ENCODE data around the gene GALNT17.
"Not testable (repeated sequence)": the region's sequence is repeated elsewhere in the genome, so short reads cannot be mapped to it uniquely, and the experiment has no call there.

GALNT17 gene

DNA sequence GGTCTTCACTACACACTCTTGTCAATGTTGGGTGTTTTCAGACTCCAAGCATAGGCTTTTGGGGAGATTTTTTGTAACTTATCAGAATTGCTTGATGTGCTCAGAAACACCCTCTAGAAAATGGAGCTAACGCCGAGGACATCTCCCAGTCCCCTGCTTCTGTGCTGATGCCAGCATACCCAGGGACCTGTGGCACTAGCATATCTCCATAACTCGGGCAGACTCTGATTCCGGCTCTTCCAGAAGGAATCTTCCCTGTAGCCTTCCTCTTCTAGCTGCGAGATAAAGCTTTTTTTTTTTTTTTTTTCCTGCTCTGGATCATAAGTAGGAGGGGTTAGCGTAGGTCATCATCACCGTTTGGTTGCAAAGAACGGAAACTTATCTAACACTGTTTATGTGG, 434.4 kb downstream of the GALNT17 start:
- peaks cover 4% of the 10 kb centered on the region for H3K9me3 Mint-ChIP-seq
- H3K27ac Mint-ChIP-seq = no peak overlapping the region
- ATAC-seq (no peak), DNase-seq (no peak)
- H3K36me3 Mint-ChIP-seq (ENCODE audit: low read depth) = no peaks in the 10 kb centered on the region
- no peaks in the 10 kb centered on the region for H3K4me1 Mint-ChIP-seq
- no peak overlapping the region for H3K4me3 Mint-ChIP-seq
- H3K27me3 Mint-ChIP-seq = no peaks in the 10 kb centered on the region

DNA sequence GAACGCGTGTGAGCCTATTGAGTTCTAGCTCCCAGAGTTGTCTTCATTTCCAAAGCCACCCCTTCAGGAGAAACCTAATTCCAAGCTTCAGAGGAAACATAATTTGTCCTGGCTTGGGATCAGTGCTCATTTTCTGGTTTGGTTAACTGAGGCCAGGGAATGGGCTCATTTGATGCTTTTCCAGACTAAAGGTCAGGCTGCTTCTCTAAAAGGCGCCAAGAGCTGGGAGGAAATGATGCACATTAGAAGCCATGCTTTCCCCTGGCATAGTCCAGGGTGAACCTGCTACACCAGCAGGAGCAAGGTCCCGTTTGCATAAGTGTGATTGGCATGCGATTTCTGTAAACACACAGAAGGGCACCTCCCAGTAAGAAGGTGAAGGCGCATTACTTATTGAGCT, 435.0 kb downstream of the GALNT17 start:
- Mint-ChIP-seq H3K36me3 (ENCODE audit: low read depth) (no peaks in the 10 kb centered on the region), H3K4me1 (no peaks in the 10 kb centered on the region), H3K9me3 (peaks cover 4% of the 10 kb centered on the region), H3K27me3 (no peaks in the 10 kb centered on the region), H3K27ac (no peak overlapping the region), H3K4me3 (no peak overlapping the region)
- no peak for ATAC-seq
- no peak for DNase-seq

DNA sequence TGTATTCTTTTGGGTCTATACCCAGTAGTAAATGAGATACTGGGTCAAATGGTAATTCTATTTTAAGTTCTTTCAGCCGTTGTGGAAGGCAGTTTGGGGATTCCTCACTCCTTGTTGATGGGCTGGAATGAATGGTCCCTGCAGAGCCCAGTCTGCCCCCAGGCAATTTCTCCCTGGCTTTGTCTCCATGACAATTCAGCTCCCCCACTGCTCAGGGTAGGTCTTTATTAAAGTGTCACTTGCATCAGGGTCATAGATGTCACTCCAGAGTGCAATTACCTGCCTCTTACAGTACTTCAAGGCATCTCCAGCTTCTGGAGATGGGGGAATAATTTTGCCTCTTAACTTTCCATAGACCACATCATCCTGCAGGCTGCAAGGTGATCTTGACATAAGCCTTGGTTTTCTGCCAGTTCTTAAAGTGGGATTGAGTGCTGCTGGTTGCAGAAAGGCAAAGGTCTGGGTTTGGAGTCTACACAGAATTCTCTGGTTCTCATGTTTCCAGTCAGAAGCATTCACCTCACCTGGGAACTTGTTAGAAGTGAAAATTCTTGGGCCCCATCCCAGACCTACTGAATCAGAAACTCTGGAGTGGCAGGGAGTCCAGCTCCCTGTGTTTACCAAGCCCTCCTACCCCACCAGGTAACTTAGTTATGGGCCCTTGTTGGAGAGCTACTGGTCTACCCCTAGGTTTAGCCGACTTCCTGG, 442.4 kb downstream of the GALNT17 start:
- Mint-ChIP-seq H3K27me3 (no peaks in the 10 kb centered on the region), H3K27ac (no peak overlapping the region), H3K4me1 (no peaks in the 10 kb centered on the region), H3K9me3 (peaks cover 8% of the 10 kb centered on the region), H3K4me3 (no peak overlapping the region), H3K36me3 (ENCODE audit: low read depth) (no peaks in the 10 kb centered on the region)
- no peak for DNase-seq
- ATAC-seq = no peak

DNA sequence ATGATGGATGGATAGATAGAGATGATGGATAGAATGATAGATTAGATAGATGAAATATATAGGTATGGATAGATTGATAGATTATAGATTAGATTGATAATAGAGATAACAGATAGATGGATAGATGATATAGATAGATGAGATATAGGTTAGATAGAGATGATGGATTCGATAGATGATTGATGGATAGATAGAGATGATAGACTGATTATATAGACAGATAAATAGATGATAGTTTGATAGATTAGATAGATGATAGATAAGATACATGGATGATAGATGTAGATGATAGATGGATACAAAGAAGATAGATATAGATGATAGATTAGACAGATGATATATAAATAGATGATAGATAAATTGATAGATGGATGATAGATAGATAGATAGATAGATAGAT, 448.1 kb downstream of the GALNT17 start:
- H3K27me3 Mint-ChIP-seq = no peaks in the 10 kb centered on the region
- H3K4me1 Mint-ChIP-seq = no peaks in the 10 kb centered on the region
- peaks cover 3% of the 10 kb centered on the region for H3K9me3 Mint-ChIP-seq
- no peak overlapping the region for H3K27ac Mint-ChIP-seq
- H3K4me3 Mint-ChIP-seq = no peak overlapping the region
- H3K36me3 Mint-ChIP-seq (ENCODE audit: low read depth) = no peaks in the 10 kb centered on the region
- ATAC-seq (no peak), DNase-seq (no peak)

DNA sequence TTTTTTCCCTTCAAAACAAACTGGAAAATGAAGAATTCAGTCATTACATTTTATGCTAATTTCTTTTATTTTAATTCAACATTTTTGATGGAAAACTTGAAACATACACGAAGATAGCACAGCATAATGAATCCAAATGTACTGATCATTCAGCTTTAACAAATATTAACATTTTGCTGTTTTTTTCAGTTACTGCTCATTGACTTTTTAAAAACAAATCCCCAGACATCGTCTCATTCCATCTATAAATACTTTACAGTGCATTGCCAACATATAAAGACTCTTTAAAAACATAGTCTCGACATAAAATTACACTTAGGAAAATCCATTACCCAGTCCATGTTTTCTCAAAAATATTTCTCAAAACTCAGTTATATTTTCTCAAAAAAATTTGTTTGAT, 452.3 kb downstream of the GALNT17 start:
- Mint-ChIP-seq H3K36me3 (ENCODE audit: low read depth) (no peaks in the 10 kb centered on the region), H3K4me3 (no peak overlapping the region), H3K9me3 (peaks cover 6% of the 10 kb centered on the region), H3K27ac (no peak overlapping the region), H3K27me3 (no peaks in the 10 kb centered on the region), H3K4me1 (no peaks in the 10 kb centered on the region)
- ATAC-seq (no peak), DNase-seq (no peak)

DNA sequence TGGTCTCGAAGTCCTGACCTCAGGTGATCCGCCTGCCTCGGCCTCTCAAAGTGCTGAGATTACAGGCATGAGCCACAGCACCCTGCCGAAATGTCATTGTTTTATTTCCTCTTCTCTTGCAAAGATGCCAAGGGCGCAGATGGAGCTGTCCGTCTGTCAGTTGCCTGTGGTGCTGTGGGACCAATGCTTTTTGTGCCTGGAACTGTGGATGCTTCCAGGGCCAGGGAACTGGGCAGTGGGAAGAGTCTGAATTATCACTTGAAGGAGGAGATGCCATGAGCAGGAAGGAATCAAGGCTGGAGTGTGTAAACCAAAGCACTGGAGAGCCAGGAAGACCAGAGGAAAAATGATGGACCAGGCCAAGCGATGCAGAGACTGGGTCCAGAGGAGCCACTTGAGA, 459.9 kb downstream of the GALNT17 start:
- Mint-ChIP-seq H3K27me3 (no peaks in the 10 kb centered on the region), H3K27ac (no peak overlapping the region), H3K9me3 (peaks cover 15% of the 10 kb centered on the region), H3K36me3 (ENCODE audit: low read depth) (no peaks in the 10 kb centered on the region), H3K4me1 (no peaks in the 10 kb centered on the region), H3K4me3 (no peak overlapping the region)
- DNase-seq (no peak), ATAC-seq (no peak)

GRCh38 chr7:71592388-71592787, 460.4 kb downstream of the GALNT17 start:
- not testable (repeated sequence) for H3K4me1 Mint-ChIP-seq; ATAC-seq; H3K27ac Mint-ChIP-seq; DNase-seq; H3K4me3 Mint-ChIP-seq; H3K36me3 Mint-ChIP-seq (ENCODE audit: low read depth); H3K27me3 Mint-ChIP-seq
- H3K9me3 Mint-ChIP-seq = peaks cover 13% of the 10 kb centered on the region

GRCh38 chr7:71594736-71595135, 462.8 kb downstream of the GALNT17 start:
- no peak for DNase-seq
- ATAC-seq = no peak
- no peaks in the 10 kb centered on the region for H3K36me3 Mint-ChIP-seq (ENCODE audit: low read depth)
- no peaks in the 10 kb centered on the region for H3K4me1 Mint-ChIP-seq
- no peaks in the 10 kb centered on the region for H3K27me3 Mint-ChIP-seq
- no peak overlapping the region for H3K4me3 Mint-ChIP-seq
- no peak overlapping the region for H3K27ac Mint-ChIP-seq
- peaks cover 12% of the 10 kb centered on the region for H3K9me3 Mint-ChIP-seq

DNA sequence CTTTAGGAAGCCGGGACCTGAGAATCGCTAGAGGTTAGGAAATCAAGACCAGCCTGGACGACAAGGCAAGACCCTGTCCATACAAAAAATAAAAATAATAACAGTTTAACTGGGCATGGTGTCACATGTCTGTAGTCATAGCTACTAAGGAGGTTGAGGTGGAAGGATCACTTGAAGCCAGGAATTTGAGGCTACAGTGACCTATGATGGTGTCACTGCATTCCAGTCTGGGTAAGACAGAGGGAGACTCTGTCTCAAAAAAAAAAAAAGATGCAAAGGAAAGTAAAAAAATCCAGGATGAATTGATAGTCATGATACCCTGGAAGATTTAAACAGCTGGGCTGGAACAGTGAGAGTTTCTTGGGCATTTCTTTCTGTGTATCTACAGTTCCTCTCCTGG, 463.2 kb downstream of the GALNT17 start:
- Mint-ChIP-seq H3K36me3 (ENCODE audit: low read depth) (no peaks in the 10 kb centered on the region), H3K4me1 (no peaks in the 10 kb centered on the region), H3K27ac (no peak overlapping the region), H3K4me3 (no peak overlapping the region), H3K27me3 (no peaks in the 10 kb centered on the region), H3K9me3 (peaks cover 12% of the 10 kb centered on the region)
- DNase-seq = no peak
- ATAC-seq = no peak

- Mint-ChIP-seq H3K4me3 (no peak overlapping the region), H3K27ac (no peak overlapping the region), H3K36me3 (ENCODE audit: low read depth) (no peaks in the 10 kb centered on the region), H3K9me3 (peaks cover 20% of the 10 kb centered on the region), H3K4me1 (no peaks in the 10 kb centered on the region), H3K27me3 (no peaks in the 10 kb centered on the region)
- DNase-seq = no peak
- no peak for ATAC-seq
Observed at GRCh38 chr7:71598553-71598952, 466.6 kb downstream of the GALNT17 start.

DNA sequence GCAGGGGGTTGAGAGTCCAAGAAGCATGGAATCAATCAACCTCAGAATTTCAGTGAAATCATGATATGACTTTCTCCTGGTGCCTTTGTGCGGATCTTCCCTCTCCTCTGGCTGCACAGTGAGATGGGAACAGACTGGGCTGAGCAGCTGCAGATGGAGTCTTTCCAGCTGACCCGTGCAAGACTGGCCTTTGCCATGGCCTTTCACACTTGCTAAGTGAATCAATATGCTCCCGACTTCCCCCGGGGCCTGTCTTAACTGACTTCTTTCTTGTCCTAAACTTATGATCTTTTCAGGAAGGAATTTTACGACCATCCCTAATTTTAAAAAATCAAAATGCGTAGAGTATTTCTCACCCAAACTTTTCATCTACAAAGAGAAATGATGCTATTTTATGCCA, 469.9 kb downstream of the GALNT17 start:
- no peak for DNase-seq
- Mint-ChIP-seq H3K9me3 (peaks cover 11% of the 10 kb centered on the region), H3K27ac (no peak overlapping the region), H3K36me3 (ENCODE audit: low read depth) (no peaks in the 10 kb centered on the region), H3K4me3 (no peak overlapping the region), H3K4me1 (no peaks in the 10 kb centered on the region), H3K27me3 (no peaks in the 10 kb centered on the region)
- ATAC-seq = no peak

DNA sequence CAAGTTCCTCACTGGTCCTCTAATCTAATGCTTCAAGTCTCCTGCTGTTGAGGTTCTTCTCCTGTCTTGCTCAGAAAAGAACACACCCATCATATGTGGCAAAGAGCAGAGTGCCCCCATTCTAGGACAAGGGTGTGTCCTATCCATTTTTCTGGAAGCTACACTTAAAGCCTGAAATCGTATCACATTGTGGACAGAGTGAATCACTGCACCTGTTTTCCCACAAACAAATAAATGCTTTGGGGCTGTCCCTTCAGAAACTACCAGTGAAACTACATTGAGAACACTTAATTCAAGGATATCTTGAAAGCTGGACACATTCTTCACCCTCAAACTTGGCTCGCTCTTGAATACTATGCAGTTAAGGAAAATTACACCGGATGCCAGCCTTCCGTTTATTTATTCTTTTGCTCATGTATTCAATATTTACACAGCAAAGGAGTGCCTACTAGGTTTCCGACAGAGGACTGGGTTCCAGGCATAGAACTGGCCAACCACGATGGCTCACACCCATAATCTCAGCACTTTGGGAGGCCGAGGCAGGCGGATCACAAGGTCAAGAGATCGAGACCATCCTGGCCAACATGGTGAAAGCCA, 473.0 kb downstream of the GALNT17 start:
- no peak for ATAC-seq
- Mint-ChIP-seq H3K4me1 (no peaks in the 10 kb centered on the region), H3K4me3 (no peak overlapping the region), H3K36me3 (ENCODE audit: low read depth) (no peaks in the 10 kb centered on the region), H3K9me3 (peaks cover 31% of the 10 kb centered on the region), H3K27ac (no peak overlapping the region), H3K27me3 (no peaks in the 10 kb centered on the region)
- DNase-seq = no peak

DNA sequence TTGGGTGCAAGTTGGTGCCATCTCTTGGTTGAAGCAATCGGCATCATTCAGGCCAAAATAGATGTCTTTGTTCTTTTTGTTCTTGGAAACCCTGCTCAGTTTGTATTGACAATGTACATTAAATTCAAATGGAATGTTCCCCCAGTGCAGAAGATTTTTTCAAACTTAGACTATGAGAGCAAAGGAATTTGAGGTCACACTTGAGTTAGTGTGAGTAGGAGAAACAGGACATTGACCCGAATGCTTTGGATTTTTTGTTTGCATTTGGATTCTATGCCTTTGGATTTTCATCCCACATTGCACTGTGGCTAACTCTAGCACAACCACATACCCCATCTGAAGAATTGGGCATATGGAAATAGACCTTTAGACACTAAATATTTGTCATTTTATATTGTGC, 480.0 kb downstream of the GALNT17 start:
- Mint-ChIP-seq H3K9me3 (peaks cover 34% of the 10 kb centered on the region), H3K36me3 (ENCODE audit: low read depth) (no peaks in the 10 kb centered on the region), H3K4me1 (no peaks in the 10 kb centered on the region), H3K4me3 (no peak overlapping the region), H3K27ac (no peak overlapping the region), H3K27me3 (no peaks in the 10 kb centered on the region)
- DNase-seq (no peak), ATAC-seq (no peak)

- no peak overlapping the region for H3K27ac Mint-ChIP-seq
- ATAC-seq (no peak), DNase-seq (no peak)
- no peak overlapping the region for H3K4me3 Mint-ChIP-seq
- no peaks in the 10 kb centered on the region for H3K4me1 Mint-ChIP-seq
- H3K9me3 Mint-ChIP-seq = peaks cover 25% of the 10 kb centered on the region
- H3K27me3 Mint-ChIP-seq = no peaks in the 10 kb centered on the region
- no peaks in the 10 kb centered on the region for H3K36me3 Mint-ChIP-seq (ENCODE audit: low read depth)
Observed at GRCh38 chr7:71612911-71613310, 481.0 kb downstream of the GALNT17 start.

DNA sequence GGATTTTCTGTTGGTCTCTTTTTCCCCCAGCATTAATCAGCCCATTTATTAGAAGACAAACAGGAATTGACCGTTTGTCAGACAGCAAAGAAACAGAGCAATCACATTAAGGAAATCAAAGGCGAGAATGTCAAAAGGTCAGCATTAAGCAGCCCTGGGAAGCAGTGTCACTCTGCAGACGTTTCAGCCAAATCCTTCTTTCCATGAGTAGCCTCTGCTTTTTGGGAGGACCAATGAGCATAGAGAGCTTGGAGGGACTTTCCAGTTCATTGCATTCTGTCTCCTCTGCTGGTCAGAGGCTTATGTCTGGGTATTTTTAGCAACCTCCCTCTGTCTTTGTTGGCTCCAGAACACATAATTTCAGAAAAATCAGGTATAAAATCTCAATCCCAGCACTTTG, 481.4 kb downstream of the GALNT17 start:
- Mint-ChIP-seq H3K27ac (no peak overlapping the region), H3K9me3 (peaks cover 22% of the 10 kb centered on the region), H3K27me3 (no peaks in the 10 kb centered on the region), H3K4me3 (no peak overlapping the region), H3K36me3 (ENCODE audit: low read depth) (no peaks in the 10 kb centered on the region), H3K4me1 (no peaks in the 10 kb centered on the region)
- no peak for ATAC-seq
- no peak for DNase-seq

DNA sequence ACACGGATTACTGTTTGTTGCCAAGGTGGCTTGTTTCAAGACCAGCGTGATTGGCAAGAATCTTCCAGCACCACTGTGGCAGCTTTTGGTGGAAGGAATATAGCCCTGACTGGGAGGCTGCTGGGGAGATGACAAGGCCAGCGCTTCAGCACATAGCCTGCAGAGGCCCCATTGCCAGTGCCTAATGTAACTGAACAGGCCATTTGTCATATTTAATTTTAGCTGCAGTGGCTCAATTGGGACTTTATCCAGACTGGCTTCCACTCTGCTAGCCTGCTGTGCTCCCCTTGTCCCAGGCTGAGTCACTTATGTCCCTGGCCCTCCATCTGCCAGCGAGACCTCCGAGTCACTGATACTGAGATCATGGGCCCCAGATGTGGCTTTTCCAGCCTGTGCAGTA, 483.1 kb downstream of the GALNT17 start:
- H3K4me1 Mint-ChIP-seq = no peaks in the 10 kb centered on the region
- peaks cover 21% of the 10 kb centered on the region for H3K9me3 Mint-ChIP-seq
- H3K27me3 Mint-ChIP-seq = no peaks in the 10 kb centered on the region
- ATAC-seq = no peak
- H3K4me3 Mint-ChIP-seq = no peak overlapping the region
- no peaks in the 10 kb centered on the region for H3K36me3 Mint-ChIP-seq (ENCODE audit: low read depth)
- DNase-seq = no peak
- H3K27ac Mint-ChIP-seq = no peak overlapping the region

Measured in activated naive CD8-positive, alpha-beta T cell treated with anti-CD3 and anti-CD28 coated beads, Interleukin-2, amount 50 U/mL, for 24 hours (primary cell).